ENCODE measurements around the gene CDC37L1. TPM values are rescaled to one million over a fixed set of nuclear protein-coding genes. Genes with fewer than 3 reads are reported as not detected.

The CDC37L1 gene
- total and polyA plus RNA-seq, 9 of the 15 experiments (the other 6 are each of a cell fraction or from before 2014, with no cell fraction given), result 1.5 to 7.9 (median 6.0) TPM

- TF ChIP-seq HMBOX1 (IDR thresholded peaks at IDR 0.05) (peak; percentile 93), TCF3 (CRISPR knock-in tag; IDR thresholded peaks at IDR 0.05) (0 out of 2 replicates have a peak, but pooled peaks have one; percentile 5), MAFG (tag; conservative IDR thresholded peaks at IDR 0.05) (0 out of 2 replicates have a peak, but pooled peaks have one; percentile 21), SMARCC2 (IDR thresholded peaks at IDR 0.05; ENCODE audit: low read depth) (peak; percentile 37; the same call in 1 of the 2 replicates), RFX1 (IDR thresholded peaks at IDR 0.05) (no peak), MEIS2 (IDR thresholded peaks at IDR 0.05; ENCODE audit: partially characterized antibody) (peak; percentile 62), TRIM24 (IDR thresholded peaks at IDR 0.05) (0 out of 4 replicates have a peak, but pooled peaks of 1 of the 2 experiments have one; percentile 28), SMARCE1 (IDR thresholded peaks at IDR 0.05) (peak; percentile 66), PKNOX1 (IDR thresholded peaks at IDR 0.05) (peak; percentile 96), SMARCA4 (IDR thresholded peaks at IDR 0.05) (peak; percentile 81)
- TF ChIP-seq, protein P1, sequence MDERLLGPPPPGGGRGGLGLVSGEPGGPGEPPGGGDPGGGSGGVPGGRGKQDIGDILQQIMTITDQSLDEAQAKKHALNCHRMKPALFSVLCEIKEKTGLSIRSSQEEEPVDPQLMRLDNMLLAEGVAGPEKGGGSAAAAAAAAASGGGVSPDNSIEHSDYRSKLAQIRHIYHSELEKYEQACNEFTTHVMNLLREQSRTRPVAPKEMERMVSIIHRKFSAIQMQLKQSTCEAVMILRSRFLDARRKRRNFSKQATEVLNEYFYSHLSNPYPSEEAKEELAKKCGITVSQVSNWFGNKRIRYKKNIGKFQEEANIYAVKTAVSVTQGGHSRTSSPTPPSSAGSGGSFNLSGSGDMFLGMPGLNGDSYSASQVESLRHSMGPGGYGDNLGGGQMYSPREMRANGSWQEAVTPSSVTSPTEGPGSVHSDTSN (CRISPR knock-in tag; IDR thresholded peaks at IDR 0.05; ENCODE audit: low read depth), result peak; percentile 67
- TF ChIP-seq, protein P1 (tag; conservative IDR thresholded peaks at IDR 0.05; ENCODE audit: low read depth), result peak; percentile 87
Observed at GRCh38 chr9:4700091-4700490, 20.7 kb downstream of the CDC37L1 start (continued).
